NB4 (cell line): Measurements from ENCODE around the gene ATRNL1.

Source experiments
- DNase-seq: peaks from one replicate; pipeline ENCODE4 v3.0.0; 2010; ENCODE audit warnings: low read depth
- H3K4me3 ChIP-seq: one replicate; pipeline ENCODE4 v1.5.1; 2011; ENCODE audit warnings: mild to moderate bottlenecking, low read depth, low read length, moderate library complexity
- MAX ChIP-seq: IDR thresholded peaks from 2 replicates; pipeline ENCODE4 v1.6.1; 2011; ENCODE audit warnings: low read depth, low read length
- MYC ChIP-seq: IDR thresholded peaks from 2 replicates; pipeline ENCODE4 v1.6.1; 2011; ENCODE audit warnings: low read depth, low read length
- POLR2A ChIP-seq: IDR thresholded peaks from 2 replicates; pipeline ENCODE4 v1.6.1; 2011; ENCODE audit warnings: mild to moderate bottlenecking; ENCODE audit not compliant: insufficient read length; ENCODE audit errors: extremely low read depth
- TF ChIP-seq, protein P1 (sequence below): IDR thresholded peaks from one replicate; pipeline ENCODE4 v1.5.1; 2012; ENCODE audit warnings: low read depth, low read length

Gene ATRNL1

DNA sequence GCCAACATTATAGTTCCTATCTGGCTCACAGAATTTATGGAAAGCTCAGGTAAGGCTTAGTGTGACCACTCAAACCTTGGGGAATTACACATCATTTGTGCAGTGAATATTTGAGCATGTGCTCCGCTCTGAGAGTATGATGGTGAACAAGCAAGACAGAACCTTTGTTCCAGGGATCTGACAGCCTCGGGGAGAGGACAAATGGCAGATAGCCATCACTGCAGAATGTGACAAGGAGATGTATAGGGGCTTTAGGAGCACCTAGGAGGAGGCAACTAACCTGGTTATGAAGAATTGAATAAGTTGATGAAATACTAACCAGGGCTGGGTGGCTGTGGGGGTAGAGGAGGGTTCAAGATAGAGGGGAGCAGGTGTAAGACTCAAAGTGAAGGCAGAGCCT is 889.4 kb downstream of the ATRNL1 start:
- no peak for DNase-seq
- H3K4me3 ChIP-seq: no peak overlapping the region
- TF ChIP-seq POLR2A (no peak), MYC (no peak), MAX (no peak)
- TF ChIP-seq, protein P1, sequence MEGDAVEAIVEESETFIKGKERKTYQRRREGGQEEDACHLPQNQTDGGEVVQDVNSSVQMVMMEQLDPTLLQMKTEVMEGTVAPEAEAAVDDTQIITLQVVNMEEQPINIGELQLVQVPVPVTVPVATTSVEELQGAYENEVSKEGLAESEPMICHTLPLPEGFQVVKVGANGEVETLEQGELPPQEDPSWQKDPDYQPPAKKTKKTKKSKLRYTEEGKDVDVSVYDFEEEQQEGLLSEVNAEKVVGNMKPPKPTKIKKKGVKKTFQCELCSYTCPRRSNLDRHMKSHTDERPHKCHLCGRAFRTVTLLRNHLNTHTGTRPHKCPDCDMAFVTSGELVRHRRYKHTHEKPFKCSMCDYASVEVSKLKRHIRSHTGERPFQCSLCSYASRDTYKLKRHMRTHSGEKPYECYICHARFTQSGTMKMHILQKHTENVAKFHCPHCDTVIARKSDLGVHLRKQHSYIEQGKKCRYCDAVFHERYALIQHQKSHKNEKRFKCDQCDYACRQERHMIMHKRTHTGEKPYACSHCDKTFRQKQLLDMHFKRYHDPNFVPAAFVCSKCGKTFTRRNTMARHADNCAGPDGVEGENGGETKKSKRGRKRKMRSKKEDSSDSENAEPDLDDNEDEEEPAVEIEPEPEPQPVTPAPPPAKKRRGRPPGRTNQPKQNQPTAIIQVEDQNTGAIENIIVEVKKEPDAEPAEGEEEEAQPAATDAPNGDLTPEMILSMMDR: no peak

DNA sequence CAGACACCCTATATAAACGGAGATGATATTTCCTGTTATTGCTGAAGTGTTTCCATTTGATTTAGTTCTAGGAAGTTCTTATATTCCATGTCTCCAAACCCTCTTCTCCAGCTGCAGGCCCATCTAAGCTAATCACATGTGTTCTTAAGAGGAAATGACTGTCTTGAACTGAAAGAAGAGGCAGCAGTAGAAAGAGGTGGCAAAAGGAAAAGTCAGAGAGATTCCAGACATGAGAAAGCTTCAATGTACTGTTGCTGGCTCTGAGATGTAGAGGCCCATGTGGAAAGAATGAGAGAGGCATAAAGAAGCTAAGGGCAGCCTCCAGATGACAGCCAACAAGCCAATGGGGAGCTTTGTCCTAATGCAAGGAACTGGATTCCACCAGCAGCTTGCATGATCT is 892.6 kb downstream of the ATRNL1 start:
- no peak for DNase-seq
- H3K4me3 ChIP-seq: no peak overlapping the region
- TF ChIP-seq MYC (no peak), MAX (no peak), POLR2A (no peak)

DNA sequence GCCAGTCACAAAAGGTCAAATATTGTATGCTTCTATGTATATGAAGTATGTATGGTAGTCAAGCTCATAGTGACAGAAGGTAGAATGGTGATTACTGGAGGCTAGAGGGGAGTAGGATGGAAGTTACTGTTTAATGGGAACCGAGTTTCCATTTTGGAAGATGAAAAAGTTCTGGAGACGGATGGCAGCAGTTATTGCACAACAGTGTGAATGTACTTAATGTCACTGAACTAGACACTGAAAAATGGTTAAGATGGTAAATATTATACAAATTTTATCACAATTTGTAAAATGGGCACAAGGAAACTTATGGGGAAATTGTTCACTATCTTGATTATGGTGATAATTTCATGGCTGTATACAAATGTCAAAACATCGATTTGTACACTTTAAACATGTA is 895.2 kb downstream of the ATRNL1 start:
- DNase-seq: no peak
- TF ChIP-seq, protein P1: no peak
- no peak for TF ChIP-seq MYC
- no peak for TF ChIP-seq POLR2A
- no peak for TF ChIP-seq MAX
- H3K4me3 ChIP-seq: no peak overlapping the region

- no peak overlapping the region for H3K4me3 ChIP-seq
- DNase-seq: no peak
- TF ChIP-seq, protein P1: no peak
- TF ChIP-seq MYC (no peak), MAX (no peak), POLR2A (no peak)
Measured at GRCh38 chr10:115989621-115990020, 896.5 kb downstream of the ATRNL1 start.

DNA sequence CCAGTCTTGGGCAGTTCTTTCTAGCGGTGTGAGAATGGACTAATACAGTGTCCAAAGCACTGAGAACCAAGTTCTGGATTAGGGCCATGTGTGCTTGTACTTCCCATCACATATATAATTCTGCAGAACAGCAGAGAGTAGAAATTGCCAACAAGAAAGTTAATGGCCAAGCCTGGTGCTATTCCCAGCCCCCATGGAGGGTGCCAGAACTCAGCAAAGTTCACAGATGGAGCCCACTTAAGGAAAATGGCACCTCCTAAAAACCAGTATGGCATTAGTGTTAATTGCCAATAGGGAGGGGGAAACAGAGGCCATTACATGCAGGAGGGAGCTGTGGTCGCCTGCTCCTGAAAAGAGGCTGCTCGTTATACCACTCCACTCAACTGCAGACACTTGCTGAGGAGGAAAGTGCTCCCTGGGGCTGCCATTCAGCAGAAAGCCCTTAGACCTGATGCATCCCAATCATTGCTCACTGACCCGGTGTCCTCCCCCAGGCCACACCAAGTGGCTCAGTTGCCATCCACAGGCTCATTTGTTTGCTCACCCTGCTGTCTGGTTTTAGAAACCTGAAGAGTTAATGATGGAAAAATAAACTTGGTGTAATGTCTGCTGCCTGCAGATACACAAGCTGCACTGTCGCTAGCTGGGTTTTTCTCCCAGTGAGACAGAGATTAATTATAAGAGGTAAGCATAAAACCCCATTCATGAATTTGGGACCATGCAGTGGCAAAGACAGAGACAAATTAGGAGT is 899.2 kb downstream of the ATRNL1 start:
- H3K4me3 ChIP-seq: no peak overlapping the region
- DNase-seq: no peak
- TF ChIP-seq, protein P1: no peak
- TF ChIP-seq POLR2A (no peak), MYC (no peak), MAX (no peak)

DNA sequence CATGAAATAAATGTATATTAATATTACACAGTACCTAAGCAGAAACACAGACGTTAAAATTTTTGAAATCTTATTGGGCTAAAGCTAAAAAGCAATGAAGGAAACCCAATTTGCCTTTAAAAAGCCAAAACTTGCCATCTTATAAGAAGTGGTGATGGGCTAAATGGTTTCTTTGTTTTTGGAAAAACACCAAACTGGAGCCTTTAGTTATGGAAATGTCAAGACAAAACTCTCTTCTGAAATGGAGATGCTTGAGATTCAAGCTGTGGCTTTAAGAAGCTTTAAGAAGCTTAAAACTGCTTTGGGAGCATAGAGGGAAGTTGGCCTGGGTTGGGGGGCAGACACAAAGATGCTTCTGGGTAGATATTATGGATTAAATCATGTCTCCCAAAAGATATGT is 902.9 kb downstream of the ATRNL1 start:
- TF ChIP-seq, protein P1: no peak
- TF ChIP-seq POLR2A (no peak), MAX (no peak)
- no peak overlapping the region for H3K4me3 ChIP-seq
- DNase-seq: no peak
